ENCODE measurements around the gene MORN1.
A peak's percentile ranks its signal among the peaks of the same experiment; 100 is the strongest.

The MORN1 gene

GRCh38 chr1:2415801-2416208 lies 24.5 kb upstream of the MORN1 start:
- no peak for TF ChIP-seq CTCF (IDR thresholded peaks at IDR 0.05; ENCODE audit: insufficient read depth, low read depth, low read length, missing control alignments)
- peak overlapping the region; percentile 33 for H3K4me3 ChIP-seq (ENCODE audit: low read depth, low read length)
- peak; percentile 73 for DNase-seq (ENCODE audit: low read depth)

- no peak for TF ChIP-seq CTCF (IDR thresholded peaks at IDR 0.05; ENCODE audit: insufficient read depth, low read depth, low read length, missing control alignments)
- DNase-seq (ENCODE audit: low read depth) = no peak
- peak overlapping the region; percentile 33 for H3K4me3 ChIP-seq (ENCODE audit: low read depth, low read length)
Observed at GRCh38 chr1:2415337-2415736, 24.0 kb upstream of the MORN1 start.

GRCh38 chr1:2414297-2414958 lies 23.1 kb upstream of the MORN1 start:
- DNase-seq (ENCODE audit: low read depth) = peak; percentile 84
- H3K4me3 ChIP-seq (ENCODE audit: low read depth, low read length) = peak overlapping the region; percentile 85

DNA sequence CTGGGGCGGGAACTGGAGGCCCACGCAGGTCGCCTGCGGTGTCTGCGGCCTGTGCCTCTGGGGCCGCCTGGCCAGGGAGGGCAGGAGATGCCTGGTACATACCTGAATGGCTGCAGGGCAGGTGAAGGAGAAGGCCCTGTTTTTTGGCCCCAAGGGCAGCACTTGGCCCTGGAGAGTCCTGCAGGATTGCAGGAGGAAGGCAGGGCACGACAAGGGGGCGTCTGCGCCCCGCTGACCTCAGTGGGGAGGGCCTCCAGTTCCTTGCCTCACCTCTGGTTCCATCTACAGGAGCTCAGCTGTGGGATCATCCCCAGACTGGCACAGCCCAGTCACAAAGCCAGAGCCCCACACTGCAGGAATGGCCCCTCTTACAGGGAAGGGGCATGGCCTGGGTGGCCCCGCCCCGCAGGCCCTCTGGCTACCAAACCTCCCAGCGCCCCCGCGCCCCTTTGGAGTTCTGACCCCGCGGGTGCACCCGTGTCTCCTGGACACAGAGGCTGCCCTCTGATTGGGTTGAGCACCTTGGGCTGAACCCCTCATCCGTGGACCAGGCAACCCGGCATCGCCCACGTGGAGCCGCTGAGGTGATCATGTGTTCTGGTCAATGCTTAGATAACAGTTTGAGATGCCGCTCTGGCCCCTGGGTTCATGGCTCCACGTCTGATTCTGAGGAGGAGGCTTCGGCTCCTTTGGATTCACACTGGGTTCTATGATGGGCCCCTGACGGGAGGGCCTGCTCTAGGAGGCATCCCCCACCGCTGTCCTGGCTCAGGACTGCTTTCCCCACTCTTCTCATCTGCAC lies 22.3 kb upstream of the MORN1 start:
- TF ChIP-seq CTCF (IDR thresholded peaks at IDR 0.05; ENCODE audit: insufficient read depth, low read depth, low read length, missing control alignments) = no peak

More at GRCh38 chr1:2414297-2414958, 23.1 kb upstream of the MORN1 start:
- TF ChIP-seq CTCF (IDR thresholded peaks at IDR 0.05; ENCODE audit: insufficient read depth, low read depth, low read length, missing control alignments) = peak; percentile 91

DNA sequence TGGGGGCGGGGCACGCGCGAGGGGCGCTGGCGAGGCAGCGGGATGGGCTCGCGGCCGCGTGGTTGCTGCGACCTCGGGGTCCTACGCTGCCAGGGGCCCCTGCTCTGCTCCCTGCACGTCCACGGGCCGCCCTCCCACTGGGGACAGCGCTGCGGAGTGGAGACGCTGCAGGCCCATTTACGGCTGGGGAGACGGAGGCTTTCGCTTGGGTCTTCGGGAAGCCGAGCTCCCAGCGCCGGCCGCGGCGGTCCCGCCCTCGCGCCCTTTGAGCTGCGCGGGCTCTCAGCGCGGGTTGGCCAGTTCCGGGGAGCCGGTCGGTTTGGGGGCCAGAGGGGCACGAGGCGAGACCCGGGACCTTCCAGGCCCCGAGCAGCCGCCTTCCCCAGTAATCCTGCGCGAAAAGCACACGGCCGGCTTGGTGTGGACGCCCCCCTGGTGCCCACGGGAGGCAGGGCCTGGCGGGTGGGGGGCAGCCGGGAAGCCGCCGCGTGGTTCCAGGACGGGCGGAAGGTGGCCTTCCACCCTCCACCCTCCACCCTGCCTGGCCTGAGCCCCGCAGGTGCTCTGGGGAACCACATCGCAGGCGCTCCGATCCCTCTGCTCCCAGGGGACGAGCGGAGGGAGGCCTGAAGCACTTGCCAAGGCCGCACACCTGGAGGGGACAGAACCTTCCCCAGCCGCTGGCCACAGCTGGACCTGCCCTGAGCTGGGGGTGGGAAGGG lies 21.6 kb upstream of the MORN1 start:
- DNase-seq (ENCODE audit: low read depth) = peak; percentile 57

More for the DNA sequence above, 22.3 kb upstream of the MORN1 start:
- H3K4me3 ChIP-seq (ENCODE audit: low read depth, low read length) = peak overlapping the region; percentile 85
- peak; percentile 37 for DNase-seq (ENCODE audit: low read depth)

DNA sequence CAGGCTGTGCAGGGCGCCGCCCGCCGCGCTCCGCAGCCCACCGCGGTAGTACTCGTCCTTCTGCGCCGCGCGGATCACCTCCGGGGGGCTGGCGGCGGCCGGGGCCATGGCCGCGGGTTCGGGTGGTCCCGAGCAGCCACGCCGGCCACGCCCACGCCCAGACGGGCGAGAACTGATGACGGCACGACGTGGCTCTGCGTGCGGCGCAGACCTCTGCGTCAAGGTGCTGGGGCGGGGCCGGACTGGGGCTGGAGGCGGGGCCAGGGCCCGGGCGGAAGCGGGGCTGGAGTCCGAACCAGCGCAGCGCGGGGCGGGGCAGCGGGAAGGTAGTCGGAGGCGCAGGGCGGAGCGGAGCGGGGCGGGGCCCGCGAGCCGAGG lies 21.0 kb upstream of the MORN1 start, which contains the start of gene PEX10:
Gene PEX10, minus strand, starts transcription at position 170 of the 378 bp plus-strand sequence. Its CDS starts 62 bp downstream, at position 108.
- DNase-seq (ENCODE audit: low read depth) = peak; percentile 98
- TF ChIP-seq CTCF (IDR thresholded peaks at IDR 0.05; ENCODE audit: insufficient read depth, low read depth, low read length, missing control alignments) = no peak

More for the DNA sequence above, 21.6 kb upstream of the MORN1 start:
- no peak for TF ChIP-seq CTCF (IDR thresholded peaks at IDR 0.05; ENCODE audit: insufficient read depth, low read depth, low read length, missing control alignments)
- peak overlapping the region; percentile 85 for H3K4me3 ChIP-seq (ENCODE audit: low read depth, low read length)

More for the DNA sequence above, 21.0 kb upstream of the MORN1 start, which contains the start of gene PEX10:
- peak within 1 kb of the TSS; percentile 87 for H3K4me3 ChIP-seq (ENCODE audit: low read depth, low read length)
